B cell (primary cell): ENCODE results near the gene GGT6.

Source experiments
- CTCF ChIP-seq: fragments of 200-600 bp; IDR thresholded peaks from one replicate; pipeline ENCODE4 v1.8.0; 2022; ENCODE audit warnings: antibody characterized with exemption, mild to moderate bottlenecking
- EZH2 ChIP-seq: IDR thresholded peaks from 2 replicates; pipeline ENCODE4 v1.6.1; 2012; ENCODE audit warnings: borderline replicate concordance, low read depth, mild to moderate bottlenecking, moderate library complexity, low read length; ENCODE audit not compliant: insufficient read depth, poor library complexity, severe bottlenecking

- TF ChIP-seq EZH2 (no peak), CTCF (no peak)
Measured at GRCh38 chr17:4549781-4550533, 10.4 kb downstream of the GGT6 start.
